K562 (cell line): ENCODE measurements around the gene HMBS. TPM values are rescaled to one million over a fixed set of nuclear protein-coding genes. Genes with fewer than 3 reads are reported as not detected.

ENCODE experiments used
- CREM ChIP-seq: IDR thresholded peaks from 2 replicates; pipeline ENCODE4 v1.6.1; 2014; ENCODE audit warnings: antibody characterized with exemption, low read depth
- ELF1 ChIP-seq: fragments of 200-800 bp; sonication (Bioruptor generic); IDR thresholded peaks from 2 replicates; pipeline ENCODE4 v1.6.1; 2016; ENCODE audit warnings: missing genetic modification characterization, missing compliant biosample characterization
- HMGN3 ChIP-seq: IDR thresholded peaks from 2 replicates; pipeline ENCODE4 v1.6.1; 2011; ENCODE audit warnings: borderline replicate concordance, low read depth, mild to moderate bottlenecking, mixed read lengths, low read length; ENCODE audit not compliant: insufficient read length; ENCODE audit errors: extremely low read depth
- HNRNPL ChIP-seq: fragments of 200-400 bp; formaldehyde crosslinking; IDR thresholded peaks from 2 replicates; pipeline ENCODE4 v1.6.1; 2017; ENCODE audit warnings: low read depth, mild to moderate bottlenecking, low read length
- IFI16 ChIP-seq: fragments of 250-450 bp; sonication (Bioruptor Pico); IDR thresholded peaks from 2 replicates; pipeline ENCODE4 v2.1.2; 2022; ENCODE audit warnings: mild to moderate bottlenecking, inconsistent platforms
- LCOR ChIP-seq: sonication (generic); formaldehyde crosslinking; IDR thresholded peaks from 2 replicates; pipeline ENCODE4 v1.8.0; 2022; ENCODE audit warnings: mild to moderate bottlenecking, missing genetic modification reagents
- NR3C1 ChIP-seq: sonication (generic); formaldehyde crosslinking; IDR thresholded peaks from 2 replicates; pipeline ENCODE4 v1.8.1; 2022; ENCODE audit warnings: missing genetic modification reagents
- NRF1 ChIP-seq, 2 experiments: fragments of 450-650 bp; IDR thresholded peaks in 1 of 2; conservative IDR thresholded peaks in 1 of 2; 2 replicates each; pipeline ENCODE4 v1.6.1; 2014; ENCODE audit warnings: mild to moderate bottlenecking in 2 of 2
- POU5F1 ChIP-seq: fragments of 150-350 bp; IDR thresholded peaks from 2 replicates; pipeline ENCODE4 v1.6.1; 2014; ENCODE audit warnings: borderline replicate concordance, low read length, low read depth, mild to moderate bottlenecking; ENCODE audit not compliant: partially characterized antibody
- REST ChIP-seq, 2 experiments: fragments of 450-650 bp; formaldehyde crosslinking in 1 of 2; IDR thresholded peaks; 2 replicates each; pipeline versions ENCODE4 v1.4.0 to v1.6.1; 2014 to 2020; ENCODE audit warnings: mild to moderate bottlenecking in 2 of 2, borderline replicate concordance in 1 of 2, low read depth in 1 of 2
- RFX1 ChIP-seq: fragments of 450-650 bp; IDR thresholded peaks from 2 replicates; pipeline ENCODE4 v1.6.1; 2016; ENCODE audit warnings: mild to moderate bottlenecking, moderate library complexity
- SIX5 ChIP-seq, 2 experiments: IDR thresholded peaks; 2 replicates each; pipeline ENCODE4 v1.6.1; 2011; ENCODE audit warnings: low read length in 2 of 2, borderline replicate concordance in 1 of 2, low read depth in 1 of 2, mild to moderate bottlenecking in 1 of 2, moderate library complexity in 1 of 2; ENCODE audit not compliant: insufficient read depth in 1 of 2
- SPI1 ChIP-seq: IDR thresholded peaks from 2 replicates; pipeline ENCODE4 v1.6.1; 2011; ENCODE audit warnings: low read depth, low read length, control low read depth, borderline replicate concordance
- TAF9B ChIP-seq: fragments of 450-650 bp; IDR thresholded peaks from 2 replicates; pipeline ENCODE4 v1.6.1; 2018; ENCODE audit warnings: mild to moderate bottlenecking; ENCODE audit not compliant: partially characterized antibody
- TGIF2 ChIP-seq: sonication (generic); formaldehyde crosslinking; IDR thresholded peaks from 2 replicates; pipeline ENCODE4 v1.8.1; 2022; ENCODE audit warnings: mild to moderate bottlenecking, missing genetic modification reagents, moderate library complexity
- ZBTB1 ChIP-seq: sonication (generic); formaldehyde crosslinking; IDR thresholded peaks from 2 replicates; pipeline ENCODE4 v1.8.1; 2023; ENCODE audit warnings: missing genetic modification reagents, low read depth, mild to moderate bottlenecking, borderline replicate concordance
- ZNF431 ChIP-seq: sonication (generic); formaldehyde crosslinking; IDR thresholded peaks from 2 replicates; pipeline ENCODE4 v1.8.0; 2022; ENCODE audit warnings: mild to moderate bottlenecking, missing genetic modification reagents
- ZNF445 ChIP-seq: fragments of 250-450 bp; sonication (Bioruptor Pico); IDR thresholded peaks from 2 replicates; pipeline ENCODE4 v1.4.0; 2020; ENCODE audit warnings: low read depth, mild to moderate bottlenecking, moderate library complexity
- ZNF449 ChIP-seq: fragments of 250-450 bp; sonication (Bioruptor Pico); IDR thresholded peaks from 2 replicates; pipeline ENCODE4 v1.8.0; 2022; ENCODE audit warnings: moderate library complexity, mild to moderate bottlenecking, inconsistent platforms
- polyA plus RNA-seq, 8 experiments: library from polyadenylated mRNA; depleted of rRNA in 4 of 8; stranded (reverse) in 5 of 8; unstranded in 3 of 8; fragments of >200 nt; fragmentation: Nextera tagmentation in 2 of 8; fragmentation: Illumina TruSeq in 1 of 8; extraction: Ambion mirVana in 2 of 8; extraction: Trizol in 1 of 8; gene quantifications; 2 replicates each; pipeline versions ENCODE4 v1.2.1 to v1.2.3, GENCODE V29; 2011 to 2014; ENCODE audit warnings: inconsistent platforms in 1 of 8, missing spikeins in 1 of 8
- total RNA-seq, 7 experiments: library from RNA; depleted of rRNA in 6 of 7; stranded (reverse); fragments of >200 nt in 6 of 7; fragmentation: Illumina TruSeq in 2 of 7; extraction: Trizol in 2 of 7; gene quantifications; 2 replicates each; pipeline versions ENCODE4 v1.2.1 to v1.2.3, GENCODE V29; 2011 to 2021; ENCODE audit warnings: low replicate concordance in 1 of 7

Gene HMBS
- total and polyA plus RNA-seq, 9 of the 15 experiments (the other 6 are each of a cell fraction or from before 2014, with no cell fraction given), result 56.9 to 385 (median 286) TPM

DNA sequence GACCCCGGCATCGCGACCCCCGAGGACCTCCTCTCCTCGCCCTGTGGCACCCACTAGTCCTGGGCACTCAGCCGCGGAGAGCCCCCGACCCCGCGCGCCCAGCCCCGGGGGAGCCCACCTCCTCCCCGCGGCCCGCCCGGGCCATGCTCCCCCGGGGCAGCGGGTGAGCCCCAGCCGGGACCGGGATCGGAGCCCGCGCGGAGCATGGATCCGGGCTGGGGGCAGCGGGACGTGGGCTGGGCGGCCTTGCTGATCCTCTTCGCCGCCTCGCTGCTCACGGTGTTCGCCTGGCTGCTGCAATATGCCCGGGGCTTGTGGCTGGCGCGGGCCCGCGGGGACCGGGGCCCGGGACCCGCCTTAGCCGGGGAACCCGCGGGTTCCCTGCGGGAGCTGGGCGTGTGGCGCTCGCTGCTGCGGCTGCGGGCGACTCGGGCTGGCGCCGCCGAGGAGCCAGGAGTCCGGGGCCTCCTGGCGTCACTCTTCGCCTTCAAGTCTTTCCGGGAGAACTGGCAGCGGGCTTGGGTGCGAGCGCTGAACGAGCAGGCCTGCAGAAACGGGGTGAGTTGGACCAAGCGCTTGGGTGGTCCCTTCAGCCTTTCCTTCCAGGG is 23.0 kb downstream of the HMBS start (continued):
- TF ChIP-seq REST (IDR thresholded peaks at IDR 0.05; ENCODE audit: borderline replicate concordance) (no peak), REST (CRISPR knock-in tag; IDR thresholded peaks at IDR 0.05; ENCODE audit: low read depth) (no peak), TAF9B (no peak), ZNF431 (CRISPR knock-in tag) (no peak), ZNF445 (CRISPR knock-in tag) (no peak), IFI16 (CRISPR knock-in tag) (no peak), HMGN3 (peak; percentile 41), ELF1 (no peak), SIX5 (IDR thresholded peaks at IDR 0.05; ENCODE audit: borderline replicate concordance in 1 of 2, insufficient read depth in 1 of 2, low read depth in 1 of 2, low read length in 2 of 2) (no peak), NRF1 (conservative IDR thresholded peaks at IDR 0.05 in 1 of 2, IDR thresholded peaks at IDR 0.05 in 1 of 2) (peak in 1 of 2 experiments; percentile 42; a peak in 3 of 4 replicates), CREM (0 out of 2 replicates have a peak, but pooled peaks have one; percentile 4), ZNF449 (no peak), NR3C1 (no peak), POU5F1 (no peak), RFX1 (no peak), ZBTB1 (no peak), LCOR (CRISPR knock-in tag) (no peak), HNRNPL (no peak), TGIF2 (0 out of 2 replicates have a peak, but pooled peaks have one; percentile 70), SPI1 (no peak)
